Activated CD8-positive, alpha-beta memory T cell treated with anti-CD3 and anti-CD28 coated beads, Interleukin-2, amount 50 U/mL, for 4 hours (primary cell): ENCODE results near the gene EFTUD2.

Source experiments
- DNase-seq: peaks from one replicate; pipeline ENCODE4 v3.0.0-alpha.2; 2020

The EFTUD2 gene

GRCh38 chr17:44925731-44926697 lies 26.8 kb upstream of the EFTUD2 start:
- no peak for DNase-seq

- DNase-seq: no peak
Observed at GRCh38 chr17:44924107-44924544, 24.9 kb upstream of the EFTUD2 start.

- no peak for DNase-seq
Observed at GRCh38 chr17:44922746-44923470, 23.7 kb upstream of the EFTUD2 start.

GRCh38 chr17:44922136-44922535 lies 22.9 kb upstream of the EFTUD2 start:
- DNase-seq: no peak

- peak; percentile 10 for DNase-seq
Observed at GRCh38 chr17:44921122-44921882, 22.1 kb upstream of the EFTUD2 start.

GRCh38 chr17:44920565-44920940 lies 21.3 kb upstream of the EFTUD2 start:
- DNase-seq: peak; percentile 2

GRCh38 chr17:44919885-44920564 lies 20.8 kb upstream of the EFTUD2 start:
- DNase-seq: peak; percentile 51

- no peak for DNase-seq
Observed at GRCh38 chr17:44919411-44919810, 20.2 kb upstream of the EFTUD2 start.

GRCh38 chr17:44918006-44918405 lies 18.8 kb upstream of the EFTUD2 start:
- no peak for DNase-seq

- DNase-seq: no peak
Observed at GRCh38 chr17:44917456-44917855, 18.2 kb upstream of the EFTUD2 start.

- no peak for DNase-seq
Observed at GRCh38 chr17:44916781-44917241, 17.6 kb upstream of the EFTUD2 start.

- no peak for DNase-seq
Observed at GRCh38 chr17:44915862-44916780, 16.9 kb upstream of the EFTUD2 start.

- DNase-seq: no peak
Observed at GRCh38 chr17:44915321-44915726, 16.1 kb upstream of the EFTUD2 start, which contains the start of gene GFAP. GFAP (minus strand) TSS chr17:44915500; CDS start chr17:44915486, 14 bp downstream.

- DNase-seq: no peak
Observed at GRCh38 chr17:44914698-44915271, 15.5 kb upstream of the EFTUD2 start.

- DNase-seq: no peak
Observed at GRCh38 chr17:44914148-44914547, 14.9 kb upstream of the EFTUD2 start.

GRCh38 chr17:44913676-44914075 lies 14.4 kb upstream of the EFTUD2 start:
- no peak for DNase-seq

GRCh38 chr17:44912763-44913544 lies 13.7 kb upstream of the EFTUD2 start:
- no peak for DNase-seq

GRCh38 chr17:44911133-44912001 lies 12.1 kb upstream of the EFTUD2 start:
- peak; percentile 54 for DNase-seq
